Fibroblast of mammary gland (primary cell): ENCODE data around the gene BPIFB2.

Experiments used
- DNase-seq: peaks from one replicate; pipeline ENCODE4 v3.0.0-alpha.2; 2010; ENCODE audit warnings: low read depth
- H3K4me3 ChIP-seq: 2 replicates; pipeline ENCODE4 v1.5.1; 2011; ENCODE audit warnings: low read depth, mild to moderate bottlenecking, low read length, moderate library complexity; ENCODE audit not compliant: control insufficient read depth
- TF ChIP-seq, protein P1 (sequence below): conservative IDR thresholded peaks from 2 replicates; pipeline ENCODE4 v1.5.1; 2011; ENCODE audit warnings: low read depth, low read length, inconsistent platforms; ENCODE audit not compliant: control insufficient read depth, insufficient read depth

BPIFB2 gene

DNA sequence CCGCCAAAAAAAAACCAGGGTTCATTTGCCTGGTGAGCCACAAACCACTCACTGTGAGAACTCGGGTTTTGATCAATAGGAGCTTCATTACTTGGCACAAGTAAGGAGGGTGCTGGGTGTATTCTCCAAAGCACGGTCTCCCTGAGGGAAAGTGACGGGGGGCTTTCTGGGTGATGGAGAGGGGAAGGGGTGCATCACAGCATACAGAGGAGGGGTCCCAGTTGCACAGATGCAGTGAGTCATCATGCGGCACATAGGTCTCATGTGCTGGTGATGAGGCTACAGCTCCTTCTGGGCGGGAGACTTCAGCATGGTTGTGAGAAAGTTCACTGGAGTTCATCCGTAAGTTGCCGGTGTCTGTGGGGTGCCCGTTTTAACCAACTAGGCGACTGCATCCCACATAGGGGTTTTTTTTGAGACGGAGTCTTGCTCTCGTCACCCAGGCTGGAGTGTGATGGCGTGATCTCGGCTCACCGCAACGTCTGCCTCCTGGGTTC is 39.5 kb upstream of the BPIFB2 start:
- TF ChIP-seq, protein P1, sequence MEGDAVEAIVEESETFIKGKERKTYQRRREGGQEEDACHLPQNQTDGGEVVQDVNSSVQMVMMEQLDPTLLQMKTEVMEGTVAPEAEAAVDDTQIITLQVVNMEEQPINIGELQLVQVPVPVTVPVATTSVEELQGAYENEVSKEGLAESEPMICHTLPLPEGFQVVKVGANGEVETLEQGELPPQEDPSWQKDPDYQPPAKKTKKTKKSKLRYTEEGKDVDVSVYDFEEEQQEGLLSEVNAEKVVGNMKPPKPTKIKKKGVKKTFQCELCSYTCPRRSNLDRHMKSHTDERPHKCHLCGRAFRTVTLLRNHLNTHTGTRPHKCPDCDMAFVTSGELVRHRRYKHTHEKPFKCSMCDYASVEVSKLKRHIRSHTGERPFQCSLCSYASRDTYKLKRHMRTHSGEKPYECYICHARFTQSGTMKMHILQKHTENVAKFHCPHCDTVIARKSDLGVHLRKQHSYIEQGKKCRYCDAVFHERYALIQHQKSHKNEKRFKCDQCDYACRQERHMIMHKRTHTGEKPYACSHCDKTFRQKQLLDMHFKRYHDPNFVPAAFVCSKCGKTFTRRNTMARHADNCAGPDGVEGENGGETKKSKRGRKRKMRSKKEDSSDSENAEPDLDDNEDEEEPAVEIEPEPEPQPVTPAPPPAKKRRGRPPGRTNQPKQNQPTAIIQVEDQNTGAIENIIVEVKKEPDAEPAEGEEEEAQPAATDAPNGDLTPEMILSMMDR, result no peak
- DNase-seq, result no peak
- H3K4me3 ChIP-seq, result no peak overlapping the region

DNA sequence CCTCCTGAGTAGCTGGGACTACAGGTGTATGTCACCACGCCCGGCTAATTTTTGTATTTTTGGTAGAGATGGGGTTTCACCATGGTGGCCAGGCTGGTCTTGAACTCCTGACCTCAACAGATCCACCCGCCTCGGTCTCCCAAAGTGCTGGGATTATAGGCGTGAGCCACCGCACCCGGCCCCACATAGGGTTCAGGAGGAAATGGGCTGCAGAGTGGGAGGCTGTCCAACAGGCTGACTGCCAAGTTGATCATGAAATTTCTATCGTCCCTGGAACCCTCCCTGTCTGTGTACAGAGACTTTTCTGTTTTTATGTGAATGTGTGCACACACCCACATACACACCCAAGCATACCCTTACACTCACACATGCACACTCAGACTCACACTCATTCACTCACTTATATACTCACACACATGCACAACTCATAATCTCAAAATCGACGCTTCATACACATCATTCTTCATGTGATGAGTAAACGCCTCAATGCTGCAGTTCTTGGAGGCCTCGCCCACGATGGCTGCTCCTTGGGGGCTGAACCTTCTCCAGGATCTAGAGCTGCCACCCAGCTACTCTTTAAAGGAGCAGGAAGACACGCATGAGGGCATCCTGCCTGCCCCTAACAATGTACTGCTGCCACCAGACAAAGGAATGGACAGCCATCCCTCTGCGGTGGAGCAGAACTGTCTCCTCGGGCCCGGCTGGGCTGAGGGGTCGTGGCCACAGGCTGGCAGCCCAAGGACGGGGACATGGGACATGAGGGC is 38.8 kb upstream of the BPIFB2 start:
- no peak overlapping the region for H3K4me3 ChIP-seq
- TF ChIP-seq, protein P1, result no peak
- peak; percentile 7 for DNase-seq

DNA sequence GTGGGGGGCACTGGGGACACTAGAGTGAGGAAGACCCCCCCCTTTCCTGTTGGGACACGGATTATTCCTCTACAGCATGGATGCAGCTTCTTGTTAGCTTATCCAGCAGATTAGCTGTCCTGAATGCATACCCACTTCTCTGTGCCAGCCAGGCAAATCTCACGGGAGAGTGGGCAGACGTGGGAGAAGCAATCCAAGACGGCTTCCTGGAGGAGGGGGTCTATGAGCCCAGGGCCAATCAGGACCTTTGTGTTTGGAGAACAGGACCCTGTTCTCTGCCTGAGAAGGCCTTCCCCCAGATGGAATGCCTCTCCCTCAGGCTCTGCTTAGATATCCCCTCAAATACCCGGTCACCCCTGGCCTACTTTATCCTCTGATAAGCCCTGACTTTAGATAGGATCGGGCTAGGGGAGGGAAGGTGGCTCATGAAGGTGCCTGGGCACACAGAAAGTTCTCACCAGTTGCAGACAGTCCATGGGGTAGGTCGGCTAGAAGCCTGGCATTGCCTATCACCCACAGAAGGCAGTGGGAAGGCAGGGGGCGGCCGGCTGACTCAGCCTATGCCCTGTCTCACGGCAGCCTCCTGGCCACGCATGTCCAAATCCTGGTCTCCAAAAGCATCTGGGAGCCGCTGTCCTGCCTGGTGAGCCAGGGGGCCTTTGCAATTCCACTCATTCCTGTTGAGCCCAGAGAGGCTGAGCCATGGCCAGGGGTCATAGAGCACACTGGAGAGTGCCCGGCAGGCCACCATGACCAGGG is 38.0 kb upstream of the BPIFB2 start:
- no peak overlapping the region for H3K4me3 ChIP-seq
- DNase-seq, result no peak
- TF ChIP-seq, protein P1, result no peak

DNA sequence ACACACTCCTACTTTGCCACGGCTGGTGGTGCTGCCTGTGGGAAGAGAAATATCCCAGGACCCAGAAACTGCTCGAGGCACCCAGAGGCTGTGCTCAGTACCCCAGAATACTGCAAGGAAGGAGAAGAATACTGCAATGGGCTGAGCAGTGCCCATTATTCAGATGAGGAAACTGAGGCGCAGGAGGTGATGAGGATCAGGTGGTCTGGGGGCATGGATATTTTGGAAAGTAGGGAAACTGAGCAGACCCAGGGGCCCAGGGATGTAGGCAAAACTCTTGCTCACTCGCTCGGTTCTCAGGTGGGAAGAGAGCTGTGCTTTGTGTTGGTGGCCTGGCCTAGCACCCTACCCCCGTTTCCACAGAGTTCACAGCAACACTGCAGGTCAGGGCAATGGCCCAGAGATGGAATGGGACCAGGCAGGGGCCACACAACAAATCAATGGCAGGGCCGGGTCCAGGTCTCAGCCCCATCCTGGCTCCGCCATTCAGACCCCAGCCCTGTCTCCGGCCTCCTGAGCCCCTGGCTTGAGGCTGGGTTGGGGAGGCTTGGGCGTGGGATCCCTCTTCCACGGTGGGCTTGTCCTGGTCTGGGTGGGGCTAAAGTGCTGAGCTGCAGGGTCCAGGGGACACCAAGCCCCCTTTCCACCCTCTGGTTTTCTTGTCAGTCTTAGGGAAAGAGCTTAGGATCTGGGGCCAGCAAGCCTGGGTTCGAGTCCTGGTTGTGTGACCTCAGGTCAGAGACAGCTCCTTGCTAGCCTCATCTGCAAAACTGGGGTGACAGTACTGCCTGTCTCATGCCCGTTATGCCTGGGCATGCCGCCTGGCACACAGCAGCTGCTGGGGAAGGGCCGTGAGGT is 37.2 kb upstream of the BPIFB2 start:
- TF ChIP-seq, protein P1, result no peak
- DNase-seq, result no peak

DNA sequence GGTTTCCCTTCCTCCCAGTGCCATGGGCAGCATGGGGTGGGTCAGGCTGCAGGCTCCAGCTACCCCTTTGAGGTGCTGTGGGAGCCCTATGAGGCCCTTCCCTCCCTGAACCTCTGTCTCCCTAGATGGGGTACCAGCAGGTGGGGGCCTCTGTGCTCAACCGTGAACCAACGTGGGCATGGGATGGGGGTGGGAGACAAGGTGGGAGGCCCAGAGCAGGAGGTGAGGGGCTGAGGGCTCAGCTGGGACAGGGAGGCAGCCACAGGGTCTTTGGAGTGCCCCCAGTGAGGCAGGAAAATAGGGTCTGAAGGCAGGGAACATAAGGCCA is 36.6 kb upstream of the BPIFB2 start:
- TF ChIP-seq, protein P1, result no peak
- no peak overlapping the region for H3K4me3 ChIP-seq
- no peak for DNase-seq

More for the DNA sequence above, 37.2 kb upstream of the BPIFB2 start:
- no peak overlapping the region for H3K4me3 ChIP-seq

DNA sequence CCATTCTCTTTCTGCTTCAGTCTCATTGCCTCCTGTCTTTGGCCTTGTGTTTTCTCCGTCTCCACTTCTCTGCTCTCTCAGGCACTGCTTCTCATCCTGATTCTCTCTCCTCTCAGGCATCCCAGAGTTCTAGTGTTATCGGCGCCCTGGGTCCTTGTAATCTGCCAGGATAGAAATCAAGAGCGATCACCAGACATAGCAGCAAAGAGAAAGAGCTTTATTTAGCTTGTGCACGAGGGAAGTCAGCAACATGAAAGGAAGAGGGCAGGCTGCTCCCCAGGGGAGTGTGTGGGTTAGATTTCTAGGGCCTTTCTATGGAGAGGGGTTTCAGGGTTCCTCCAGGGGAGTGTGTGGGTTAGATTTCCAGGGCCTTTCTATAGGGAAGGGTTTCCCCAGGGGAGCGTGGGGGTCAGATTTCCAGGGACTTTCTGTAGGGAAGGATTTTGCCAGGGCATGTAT is 35.8 kb upstream of the BPIFB2 start:
- DNase-seq, result no peak

More for the DNA sequence above, 35.8 kb upstream of the BPIFB2 start:
- no peak overlapping the region for H3K4me3 ChIP-seq
- TF ChIP-seq, protein P1, result no peak
